ENCODE data around the gene SMOC2. TPM values are rescaled to one million over a fixed set of nuclear protein-coding genes. Genes with fewer than 3 reads are reported as not detected.

Gene SMOC2
- total RNA-seq, 1 donor from 2014 or later = not detected

GRCh38 chr6:168525926-168526630 is 85.1 kb downstream of the SMOC2 start:
- no peaks in the 10 kb centered on the region for H3K9me3 Mint-ChIP-seq
- H3K36me3 Mint-ChIP-seq (ENCODE audit: low read depth) = no peaks in the 10 kb centered on the region
- intact Hi-C loops (cut with micrococcal nuclease) = no loop called here
- H3K4me3 Mint-ChIP-seq = no peak overlapping the region
- no peaks in the 10 kb centered on the region for H3K4me1 Mint-ChIP-seq (ENCODE audit: low read depth)
- H3K27ac Mint-ChIP-seq = no peak overlapping the region
- no peaks in the 10 kb centered on the region for H3K27me3 Mint-ChIP-seq (ENCODE audit: insufficient read depth)
- no peak for DNase-seq (ENCODE audit: low spot score)

- Mint-ChIP-seq H3K4me1 (ENCODE audit: low read depth) (no peaks in the 10 kb centered on the region), H3K27me3 (ENCODE audit: insufficient read depth) (no peaks in the 10 kb centered on the region), H3K4me3 (no peak overlapping the region), H3K36me3 (ENCODE audit: low read depth) (no peaks in the 10 kb centered on the region), H3K27ac (no peak overlapping the region), H3K9me3 (no peaks in the 10 kb centered on the region)
- no peak for DNase-seq (ENCODE audit: low spot score)
- intact Hi-C loops (cut with micrococcal nuclease) = no loop called here
Measured at GRCh38 chr6:168526841-168527281, 85.9 kb downstream of the SMOC2 start.

DNA sequence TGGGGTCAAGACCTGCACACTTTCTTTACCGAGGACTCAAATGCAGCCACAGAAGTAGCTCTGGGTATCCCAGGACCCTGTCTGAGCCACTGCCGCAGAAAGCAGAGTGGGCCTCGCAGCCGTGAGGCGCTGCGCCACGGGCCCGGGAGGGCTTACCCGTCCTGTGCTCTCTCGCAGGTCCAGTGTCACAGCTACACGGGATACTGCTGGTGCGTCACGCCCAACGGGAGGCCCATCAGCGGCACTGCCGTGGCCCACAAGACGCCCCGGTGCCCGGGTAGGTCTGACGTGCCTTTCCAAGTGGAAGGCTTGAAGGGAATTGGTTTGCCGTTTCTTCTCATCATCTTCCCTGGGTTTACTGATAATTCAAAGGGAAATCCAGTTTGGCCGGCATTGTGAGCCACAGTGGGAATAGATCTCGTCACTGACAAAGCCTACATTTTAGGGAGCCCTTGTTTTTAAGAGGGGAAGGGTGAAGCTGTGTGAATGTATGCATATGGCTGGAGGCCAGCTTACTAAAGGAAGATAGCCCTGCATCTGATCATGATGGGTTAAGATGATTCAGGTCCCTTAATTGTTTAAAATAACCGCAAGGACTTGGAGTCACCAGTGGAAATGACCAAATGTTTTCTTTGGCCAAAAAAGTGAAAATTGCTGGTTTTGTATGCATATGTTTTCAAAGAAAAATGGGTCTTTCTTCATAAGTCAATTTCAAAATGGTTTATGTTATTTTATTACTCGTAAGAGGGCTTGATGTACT is 86.6 kb downstream of the SMOC2 start:
- H3K9me3 Mint-ChIP-seq = no peaks in the 10 kb centered on the region
- intact Hi-C loops (cut with micrococcal nuclease) = no loop called here
- H3K4me3 Mint-ChIP-seq = no peak overlapping the region
- H3K27ac Mint-ChIP-seq = no peak overlapping the region
- H3K4me1 Mint-ChIP-seq (ENCODE audit: low read depth) = no peaks in the 10 kb centered on the region
- DNase-seq (ENCODE audit: low spot score) = no peak
- H3K27me3 Mint-ChIP-seq (ENCODE audit: insufficient read depth) = no peaks in the 10 kb centered on the region
- H3K36me3 Mint-ChIP-seq (ENCODE audit: low read depth) = no peaks in the 10 kb centered on the region

- H3K9me3 Mint-ChIP-seq = no peaks in the 10 kb centered on the region
- no peaks in the 10 kb centered on the region for H3K4me1 Mint-ChIP-seq (ENCODE audit: low read depth)
- no peak overlapping the region for H3K27ac Mint-ChIP-seq
- no peaks in the 10 kb centered on the region for H3K27me3 Mint-ChIP-seq (ENCODE audit: insufficient read depth)
- H3K36me3 Mint-ChIP-seq (ENCODE audit: low read depth) = no peaks in the 10 kb centered on the region
- DNase-seq (ENCODE audit: low spot score) = no peak
- no peak overlapping the region for H3K4me3 Mint-ChIP-seq
- intact Hi-C loops (cut with micrococcal nuclease) = no loop called here
Measured at GRCh38 chr6:168528474-168529095, 87.6 kb downstream of the SMOC2 start.

DNA sequence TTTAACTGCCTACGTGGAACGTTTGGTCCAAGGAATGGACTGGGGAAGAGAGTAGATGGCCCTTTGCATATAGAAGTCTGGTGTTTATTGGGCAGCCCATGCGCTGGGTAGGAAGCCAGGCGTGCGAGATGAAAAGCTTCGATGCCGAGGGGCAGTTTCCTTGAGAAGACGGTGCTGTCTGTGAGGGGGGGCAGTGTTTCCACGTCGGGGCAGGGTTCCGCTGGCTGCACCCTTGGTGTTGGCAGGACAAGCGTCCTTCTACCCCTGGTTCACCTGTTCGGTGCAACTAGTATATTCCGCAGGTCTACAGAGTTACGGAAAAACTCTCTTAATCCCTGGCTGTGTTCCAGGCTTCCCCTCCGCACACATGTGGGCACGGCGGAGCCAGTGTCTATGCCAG is 88.2 kb downstream of the SMOC2 start:
- H3K27me3 Mint-ChIP-seq (ENCODE audit: insufficient read depth) = no peaks in the 10 kb centered on the region
- H3K4me1 Mint-ChIP-seq (ENCODE audit: low read depth) = no peaks in the 10 kb centered on the region
- DNase-seq (ENCODE audit: low spot score) = no peak
- H3K27ac Mint-ChIP-seq = no peak overlapping the region
- intact Hi-C loops (cut with micrococcal nuclease) = no loop called here
- no peak overlapping the region for H3K4me3 Mint-ChIP-seq
- no peaks in the 10 kb centered on the region for H3K36me3 Mint-ChIP-seq (ENCODE audit: low read depth)
- H3K9me3 Mint-ChIP-seq = no peaks in the 10 kb centered on the region

DNA sequence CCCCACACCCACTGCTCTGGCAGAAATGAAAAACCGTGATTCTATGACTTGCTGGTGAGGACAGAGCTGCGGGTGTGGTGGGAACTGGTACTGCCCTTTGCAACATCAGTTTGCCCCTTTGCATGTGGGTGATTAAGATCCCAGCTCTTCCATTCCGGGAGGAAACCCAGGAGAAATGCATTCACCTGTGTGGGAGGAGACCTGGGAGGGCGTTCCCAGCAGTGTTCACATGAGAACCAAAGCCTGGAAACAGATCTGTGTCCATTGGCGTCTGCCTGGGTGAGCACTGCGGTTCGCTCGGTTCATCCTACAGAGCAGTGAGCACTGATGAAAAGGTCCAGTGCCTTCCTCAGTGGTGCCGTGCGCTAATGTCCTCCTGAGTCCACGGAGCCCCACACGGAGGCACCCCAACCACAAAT is 89.7 kb downstream of the SMOC2 start:
- intact Hi-C loops (cut with micrococcal nuclease) = no loop called here
- DNase-seq (ENCODE audit: low spot score) = no peak
- Mint-ChIP-seq H3K9me3 (no peaks in the 10 kb centered on the region), H3K4me1 (ENCODE audit: low read depth) (no peaks in the 10 kb centered on the region), H3K27me3 (ENCODE audit: insufficient read depth) (no peaks in the 10 kb centered on the region), H3K36me3 (ENCODE audit: low read depth) (no peaks in the 10 kb centered on the region), H3K4me3 (no peak overlapping the region), H3K27ac (no peak overlapping the region)

DNA sequence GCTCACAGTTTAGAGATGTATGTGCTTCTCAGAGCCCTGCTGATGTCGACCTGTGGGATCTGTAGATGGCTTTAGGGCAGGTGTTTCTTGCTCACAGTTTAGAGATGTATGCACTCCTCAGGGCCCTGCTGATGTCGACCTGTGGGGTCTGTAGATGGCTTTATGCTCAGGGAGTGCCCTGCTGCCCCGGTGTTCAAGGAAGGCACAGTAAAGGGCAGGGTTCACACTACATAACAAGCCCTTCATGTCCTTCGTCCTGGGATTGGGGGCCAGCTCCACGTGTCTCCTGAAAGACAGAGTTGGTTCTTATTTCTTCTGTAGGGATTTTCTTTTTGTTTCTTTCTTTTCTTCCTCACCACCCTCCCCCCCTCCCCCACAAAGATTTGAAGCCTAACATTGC is 91.1 kb downstream of the SMOC2 start:
- Mint-ChIP-seq H3K27ac (no peak overlapping the region), H3K36me3 (ENCODE audit: low read depth) (no peaks in the 10 kb centered on the region), H3K4me1 (ENCODE audit: low read depth) (no peaks in the 10 kb centered on the region), H3K9me3 (no peaks in the 10 kb centered on the region), H3K27me3 (ENCODE audit: insufficient read depth) (no peaks in the 10 kb centered on the region), H3K4me3 (no peak overlapping the region)
- DNase-seq (ENCODE audit: low spot score) = no peak
- intact Hi-C loops (cut with micrococcal nuclease) = no loop called here

DNA sequence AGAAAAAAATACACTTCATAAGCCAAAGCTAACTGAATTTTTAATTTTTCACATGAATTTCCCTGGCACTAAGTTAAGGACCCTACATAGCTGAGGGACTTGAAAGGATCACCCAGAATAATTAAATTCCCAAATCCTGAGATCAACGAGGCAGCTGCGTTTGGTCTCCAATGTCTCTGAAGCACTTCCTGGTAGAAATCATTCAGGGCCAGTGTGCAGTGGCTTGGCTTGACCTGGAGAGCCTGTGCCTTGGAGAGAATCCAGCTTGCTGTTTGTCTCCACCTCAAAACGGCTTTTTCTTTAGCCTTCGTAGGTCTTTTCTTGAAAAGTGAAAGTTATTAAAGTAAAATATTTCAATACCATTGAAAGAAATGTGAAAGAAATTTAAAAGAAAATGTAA is 92.4 kb downstream of the SMOC2 start:
- Mint-ChIP-seq H3K27me3 (ENCODE audit: insufficient read depth) (no peaks in the 10 kb centered on the region), H3K4me1 (ENCODE audit: low read depth) (no peaks in the 10 kb centered on the region), H3K36me3 (ENCODE audit: low read depth) (no peaks in the 10 kb centered on the region), H3K9me3 (no peaks in the 10 kb centered on the region), H3K27ac (no peak overlapping the region), H3K4me3 (no peak overlapping the region)
- intact Hi-C loops (cut with micrococcal nuclease) = no loop called here
- no peak for DNase-seq (ENCODE audit: low spot score)

GRCh38 chr6:168534265-168534664 is 93.3 kb downstream of the SMOC2 start:
- intact Hi-C loops (cut with micrococcal nuclease) = no loop called here
- DNase-seq (ENCODE audit: low spot score) = no peak

DNA sequence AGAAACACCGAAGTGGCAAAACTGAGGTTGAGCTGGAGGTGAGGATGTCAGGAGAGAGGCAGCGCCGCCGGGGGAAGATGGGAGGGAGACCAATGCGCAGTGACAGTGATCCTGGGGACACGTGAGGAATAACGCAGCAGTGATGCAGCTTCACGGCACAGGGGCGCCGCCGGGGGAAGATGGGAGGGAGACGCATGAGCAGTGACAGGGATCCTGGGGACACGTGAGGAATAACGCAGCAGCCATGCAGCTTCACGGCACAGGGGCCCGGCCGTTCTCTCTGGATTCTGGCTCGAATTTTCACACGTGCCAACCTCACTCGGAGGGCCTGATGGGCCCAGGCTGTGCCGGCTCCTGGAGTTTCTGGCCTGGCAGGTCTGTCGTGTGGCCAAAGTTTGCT is 94.7 kb downstream of the SMOC2 start:
- H3K4me3 Mint-ChIP-seq = no peak overlapping the region
- no peak for DNase-seq (ENCODE audit: low spot score)
- no peaks in the 10 kb centered on the region for H3K27me3 Mint-ChIP-seq (ENCODE audit: insufficient read depth)
- intact Hi-C loops (cut with micrococcal nuclease) = no loop called here
- no peaks in the 10 kb centered on the region for H3K4me1 Mint-ChIP-seq (ENCODE audit: low read depth)
- no peak overlapping the region for H3K27ac Mint-ChIP-seq
- no peaks in the 10 kb centered on the region for H3K36me3 Mint-ChIP-seq (ENCODE audit: low read depth)
- H3K9me3 Mint-ChIP-seq = no peaks in the 10 kb centered on the region

More at GRCh38 chr6:168534265-168534664, 93.3 kb downstream of the SMOC2 start:
- Mint-ChIP-seq H3K9me3 (no peaks in the 10 kb centered on the region), H3K4me3 (no peak overlapping the region), H3K4me1 (ENCODE audit: low read depth) (no peaks in the 10 kb centered on the region), H3K27ac (no peak overlapping the region), H3K36me3 (ENCODE audit: low read depth) (no peaks in the 10 kb centered on the region), H3K27me3 (ENCODE audit: insufficient read depth) (no peaks in the 10 kb centered on the region)

GRCh38 chr6:168536196-168536595 is 95.2 kb downstream of the SMOC2 start:
- H3K27ac Mint-ChIP-seq = no peak overlapping the region
- no peaks in the 10 kb centered on the region for H3K4me1 Mint-ChIP-seq (ENCODE audit: low read depth)
- intact Hi-C loops (cut with micrococcal nuclease) = no loop called here
- H3K36me3 Mint-ChIP-seq (ENCODE audit: low read depth) = no peaks in the 10 kb centered on the region
- no peaks in the 10 kb centered on the region for H3K9me3 Mint-ChIP-seq
- no peaks in the 10 kb centered on the region for H3K27me3 Mint-ChIP-seq (ENCODE audit: insufficient read depth)
- no peak for DNase-seq (ENCODE audit: low spot score)
- no peak overlapping the region for H3K4me3 Mint-ChIP-seq

GRCh38 chr6:168536665-168537539 is 95.9 kb downstream of the SMOC2 start:
- Mint-ChIP-seq H3K9me3 (no peaks in the 10 kb centered on the region), H3K36me3 (ENCODE audit: low read depth) (no peaks in the 10 kb centered on the region)
- intact Hi-C loops (cut with micrococcal nuclease) = no loop called here

More at GRCh38 chr6:168536665-168537539, 95.9 kb downstream of the SMOC2 start:
- Mint-ChIP-seq H3K4me1 (ENCODE audit: low read depth) (no peaks in the 10 kb centered on the region), H3K27ac (no peak overlapping the region), H3K27me3 (ENCODE audit: insufficient read depth) (no peaks in the 10 kb centered on the region), H3K4me3 (no peak overlapping the region)
- no peak for DNase-seq (ENCODE audit: low spot score)
